Endothelial cell (in vitro differentiated cells): Measurements from ENCODE around the gene ITGAL. TPM values are rescaled to one million over a fixed set of nuclear protein-coding genes. Genes with fewer than 3 reads are reported as not detected.

Experiments used
- DNase-seq: peaks from one replicate; pipeline ENCODE4 v3.0.0; 2021; ENCODE audit warnings: low spot score
- H3K27ac Mint-ChIP-seq: one replicate; pipeline ENCODE4 v1.8.0; 2021; ENCODE audit warnings: mixed read lengths, inconsistent platforms; ENCODE audit not compliant: unreplicated experiment
- H3K27me3 Mint-ChIP-seq: one replicate; pipeline ENCODE4 v1.8.0; 2021; ENCODE audit warnings: mild to moderate bottlenecking, moderate library complexity, mixed read lengths, inconsistent platforms; ENCODE audit not compliant: unreplicated experiment
- H3K36me3 Mint-ChIP-seq: one replicate; pipeline ENCODE4 v1.8.0; 2021; ENCODE audit warnings: mild to moderate bottlenecking, low read depth, mixed read lengths, inconsistent platforms; ENCODE audit not compliant: unreplicated experiment
- H3K4me1 Mint-ChIP-seq: one replicate; pipeline ENCODE4 v1.8.0; 2021; ENCODE audit warnings: mild to moderate bottlenecking, mixed read lengths, inconsistent platforms; ENCODE audit not compliant: unreplicated experiment
- H3K4me3 Mint-ChIP-seq: one replicate; pipeline ENCODE4 v1.8.0; 2021; ENCODE audit warnings: mild to moderate bottlenecking, mixed read lengths, inconsistent platforms; ENCODE audit not compliant: unreplicated experiment
- H3K9me3 Mint-ChIP-seq: one replicate; pipeline ENCODE4 v1.8.0; 2021; ENCODE audit warnings: mixed read lengths, inconsistent platforms; ENCODE audit not compliant: unreplicated experiment
- CTCF ChIP-seq: fragments of 200-600 bp; sonication (generic); IDR thresholded peaks from one replicate; pipeline ENCODE4 v1.5.0; 2021; ENCODE audit warnings: antibody characterized with exemption; ENCODE audit not compliant: unreplicated experiment
- total RNA-seq: library from RNA; stranded (reverse); fragmentation: NEBNext Ultra II Directional; extraction: Animal tissue kit (Norgen Biotek cat#: 25700); gene quantifications from one replicate; pipeline ENCODE4 v1.2.1, GENCODE V29; 2021; ENCODE audit not compliant: unreplicated experiment

The ITGAL gene
- total RNA-seq, 1 donor from 2014 or later = not detected

GRCh38 chr16:30470170-30470512 is 2.4 kb upstream of the ITGAL start:
- Mint-ChIP-seq H3K27ac (no peak overlapping the region), H3K36me3 (no peaks in the 10 kb centered on the region), H3K4me3 (no peak overlapping the region), H3K4me1 (no peaks in the 10 kb centered on the region), H3K9me3 (no peaks in the 10 kb centered on the region), H3K27me3 (no peaks in the 10 kb centered on the region)
- no peak for DNase-seq
- no peak for TF ChIP-seq CTCF

- no peaks in the 10 kb centered on the region for H3K36me3 Mint-ChIP-seq
- no peaks in the 10 kb centered on the region for H3K9me3 Mint-ChIP-seq
- H3K4me3 Mint-ChIP-seq = no peak overlapping the region
- no peak overlapping the region for H3K27ac Mint-ChIP-seq
- DNase-seq = no peak
- TF ChIP-seq CTCF = no peak
- H3K4me1 Mint-ChIP-seq = no peaks in the 10 kb centered on the region
- H3K27me3 Mint-ChIP-seq = no peaks in the 10 kb centered on the region
Measured at GRCh38 chr16:30470632-30470995, 1.9 kb upstream of the ITGAL start.

DNA sequence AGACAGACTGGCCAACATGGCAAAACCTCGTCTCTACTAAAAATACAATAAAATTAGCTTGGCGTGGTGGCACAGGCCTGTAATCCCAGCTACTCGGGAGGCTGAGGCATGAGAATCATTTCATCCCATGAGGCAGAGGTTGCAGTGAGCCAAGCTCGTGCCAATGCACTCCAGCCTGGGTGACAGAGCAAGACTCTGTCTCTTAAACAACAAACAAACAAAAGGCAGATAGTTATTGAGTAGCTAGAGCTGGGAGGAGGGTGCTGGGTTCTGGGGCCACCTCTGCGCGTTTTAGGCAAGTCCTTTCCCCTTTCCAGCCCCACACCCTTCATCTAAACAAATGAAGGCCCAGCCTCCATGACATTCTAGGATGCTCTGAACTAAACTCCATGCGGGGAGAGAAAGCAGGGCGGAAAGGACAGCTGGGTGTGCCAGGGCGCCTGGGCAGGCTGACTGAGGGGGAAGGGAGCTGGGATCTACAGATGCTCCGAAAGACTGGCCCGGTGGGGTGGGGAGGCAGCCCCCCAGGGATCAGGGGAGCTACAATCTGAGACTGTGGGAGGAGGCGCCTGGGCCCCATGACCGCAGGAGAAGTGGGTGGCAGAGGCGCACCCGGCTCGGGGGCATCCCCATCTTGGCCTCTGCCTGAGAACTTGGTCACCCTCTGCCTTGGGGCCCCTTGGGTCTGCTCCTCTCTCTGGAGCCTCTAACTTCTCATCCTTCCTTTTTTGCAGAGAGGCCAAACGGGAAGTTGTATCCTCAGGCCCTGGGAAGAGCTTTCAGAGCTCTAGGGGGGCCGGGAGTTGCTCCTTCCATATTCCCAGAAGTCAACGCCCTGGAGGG is 910 bp downstream of the ITGAL start:
- Mint-ChIP-seq H3K27ac (no peak overlapping the region), H3K36me3 (no peaks in the 10 kb centered on the region), H3K4me3 (no peak overlapping the region), H3K27me3 (no peaks in the 10 kb centered on the region), H3K9me3 (no peaks in the 10 kb centered on the region), H3K4me1 (no peaks in the 10 kb centered on the region)
- TF ChIP-seq CTCF = no peak
- no peak for DNase-seq

DNA sequence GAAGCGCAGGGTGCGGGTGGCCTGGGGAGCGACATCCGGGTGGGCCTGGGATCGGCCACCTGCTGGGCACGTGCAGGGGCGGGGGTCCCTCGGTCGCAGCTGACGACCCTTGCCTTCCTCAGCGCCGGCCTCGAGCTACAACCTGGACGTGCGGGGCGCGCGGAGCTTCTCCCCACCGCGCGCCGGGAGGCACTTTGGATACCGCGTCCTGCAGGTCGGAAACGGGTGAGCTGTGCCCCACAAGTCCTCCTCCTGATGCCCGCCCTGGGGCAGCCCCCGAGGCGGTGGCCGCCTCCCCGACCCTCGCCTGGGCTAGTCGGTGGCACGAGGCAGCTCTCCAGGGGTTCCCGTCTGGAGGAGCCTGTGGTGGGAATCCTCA is 1.5 kb downstream of the ITGAL start:
- no peak for TF ChIP-seq CTCF
- Mint-ChIP-seq H3K27me3 (no peaks in the 10 kb centered on the region), H3K36me3 (no peaks in the 10 kb centered on the region), H3K4me3 (no peak overlapping the region), H3K4me1 (no peaks in the 10 kb centered on the region), H3K27ac (no peak overlapping the region), H3K9me3 (no peaks in the 10 kb centered on the region)
- DNase-seq = no peak

- H3K4me1 Mint-ChIP-seq = no peaks in the 10 kb centered on the region
- H3K9me3 Mint-ChIP-seq = no peaks in the 10 kb centered on the region
Measured at GRCh38 chr16:30474684-30475083, 2.1 kb downstream of the ITGAL start.

More at GRCh38 chr16:30474684-30475083, 2.1 kb downstream of the ITGAL start:
- Mint-ChIP-seq H3K27me3 (no peaks in the 10 kb centered on the region), H3K36me3 (no peaks in the 10 kb centered on the region), H3K4me3 (no peak overlapping the region), H3K27ac (no peak overlapping the region)
- DNase-seq = no peak
- no peak for TF ChIP-seq CTCF
